ENCODE results near the gene LYPD1. TPM values are rescaled to one million over a fixed set of nuclear protein-coding genes. Genes with fewer than 3 reads are reported as not detected.

Gene LYPD1
- total and polyA plus RNA-seq, 9 of the 15 experiments (the other 6 are each of a cell fraction or from before 2014, with no cell fraction given): not detected

DNA sequence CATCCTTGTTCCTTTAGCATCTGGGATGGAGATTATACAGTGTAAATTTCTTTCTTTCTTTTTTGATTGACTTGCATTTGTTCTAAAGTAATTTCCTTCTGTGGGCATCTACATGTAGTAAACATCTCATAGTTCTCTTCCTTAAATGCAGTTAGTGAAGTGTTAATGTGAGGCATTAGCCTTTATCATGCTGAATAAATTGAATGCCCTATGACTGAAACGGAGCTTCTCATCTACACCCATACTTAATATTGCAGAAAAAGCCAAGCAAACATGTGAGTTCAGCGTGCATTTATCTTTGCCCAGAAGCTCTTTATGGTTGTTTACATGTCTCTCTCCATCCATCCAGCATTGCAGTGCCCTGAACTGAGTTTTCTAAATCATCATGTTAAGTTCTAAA, 58.3 kb downstream of the LYPD1 start:
- Histone ChIP-seq H3K9me1 (ENCODE audit: control insufficient read depth, insufficient read depth, low read length) (no peaks in the 10 kb centered on the region), H3K9ac (ENCODE audit: insufficient read depth in 1 of 2, low read depth in 2 of 2, low read length in 2 of 2) (no peak overlapping the region), H2AFZ (ENCODE audit: low read depth, low read length) (no peak overlapping the region), H3K4me2 (ENCODE audit: insufficient read depth, low read length) (no peak overlapping the region), H3K4me3 (no peak overlapping the region), H3K4me1 (replicated peaks in 1 of 2; ENCODE audit: control insufficient read depth in 2 of 2, insufficient read depth in 2 of 2, low read length in 2 of 2) (no peaks in the 10 kb centered on the region), H3K36me3 (ENCODE audit: control insufficient read depth, insufficient read depth, low read length) (no peaks in the 10 kb centered on the region), H3K79me2 (ENCODE audit: control insufficient read depth, insufficient read depth, low read length) (no peaks in the 10 kb centered on the region), H3K9me3 (replicated peaks; ENCODE audit: control insufficient read depth, insufficient read depth, low read depth, low read length) (no peaks in the 10 kb centered on the region), H4K20me1 (replicated peaks; ENCODE audit: control insufficient read depth, insufficient read depth, low read length) (no peaks in the 10 kb centered on the region), H3K27ac (ENCODE audit: extremely low read depth, low read depth, low read length) (no peak overlapping the region), H3K27me3 (ENCODE audit: control insufficient read depth in 2 of 2, insufficient read depth in 2 of 2, low read length in 2 of 2) (no peaks in the 10 kb centered on the region)
- ATAC-seq (no peak), FAIRE-seq (no peak), DNase-seq (ENCODE audit: extremely low read depth in 1 of 4, low spot score in 3 of 4) (no peak)
- 0% methylated on average over 2 of the region's 2 CpGs for WGBS (ENCODE audit: insufficient coverage, low coverage, missing lambda C conversion rate)
- in situ Hi-C loops (cut with MboI): no loop called here
- BruUV-seq (replicated peaks): no TSS peak
- intact Hi-C loops (cut with micrococcal nuclease): no loop called here
- POLR2A ChIA-PET: no interaction called here
- CTCF ChIA-PET (ENCODE audit: low intra/inter-chr PET ratio): no interaction called here
- TF ChIP-seq, protein P1, sequence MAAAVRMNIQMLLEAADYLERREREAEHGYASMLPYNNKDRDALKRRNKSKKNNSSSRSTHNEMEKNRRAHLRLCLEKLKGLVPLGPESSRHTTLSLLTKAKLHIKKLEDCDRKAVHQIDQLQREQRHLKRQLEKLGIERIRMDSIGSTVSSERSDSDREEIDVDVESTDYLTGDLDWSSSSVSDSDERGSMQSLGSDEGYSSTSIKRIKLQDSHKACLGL (CRISPR knock-in tag; IDR thresholded peaks at IDR 0.05; ENCODE audit: borderline replicate concordance, poor library complexity, severe bottlenecking): no peak
- TF ChIP-seq SIN3A (IDR thresholded peaks at IDR 0.05; ENCODE audit: borderline replicate concordance in 2 of 2, control insufficient read depth in 1 of 2, low read depth in 2 of 2, low read length in 2 of 2) (no peak), ARID2 (IDR thresholded peaks at IDR 0.05) (no peak), RBBP5 (IDR thresholded peaks at IDR 0.05; ENCODE audit: borderline replicate concordance, insufficient read depth, low read length, poor library complexity, severe bottlenecking) (no peak), SREBF2 (CRISPR knock-in tag; IDR thresholded peaks at IDR 0.05) (no peak), WHSC1 (IDR thresholded peaks at IDR 0.05; ENCODE audit: low read length) (no peak), ZBTB1 (CRISPR knock-in tag; IDR thresholded peaks at IDR 0.05; ENCODE audit: borderline replicate concordance, low read depth) (no peak), TCF7 (IDR thresholded peaks at IDR 0.05; ENCODE audit: borderline replicate concordance) (no peak), SIN3B (IDR thresholded peaks at IDR 0.05; ENCODE audit: low read depth) (no peak)
- TF ChIP-seq, protein P2, sequence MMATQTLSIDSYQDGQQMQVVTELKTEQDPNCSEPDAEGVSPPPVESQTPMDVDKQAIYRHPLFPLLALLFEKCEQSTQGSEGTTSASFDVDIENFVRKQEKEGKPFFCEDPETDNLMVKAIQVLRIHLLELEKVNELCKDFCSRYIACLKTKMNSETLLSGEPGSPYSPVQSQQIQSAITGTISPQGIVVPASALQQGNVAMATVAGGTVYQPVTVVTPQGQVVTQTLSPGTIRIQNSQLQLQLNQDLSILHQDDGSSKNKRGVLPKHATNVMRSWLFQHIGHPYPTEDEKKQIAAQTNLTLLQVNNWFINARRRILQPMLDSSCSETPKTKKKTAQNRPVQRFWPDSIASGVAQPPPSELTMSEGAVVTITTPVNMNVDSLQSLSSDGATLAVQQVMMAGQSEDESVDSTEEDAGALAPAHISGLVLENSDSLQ (IDR thresholded peaks at IDR 0.05): no peak
- TF ChIP-seq, protein P3, sequence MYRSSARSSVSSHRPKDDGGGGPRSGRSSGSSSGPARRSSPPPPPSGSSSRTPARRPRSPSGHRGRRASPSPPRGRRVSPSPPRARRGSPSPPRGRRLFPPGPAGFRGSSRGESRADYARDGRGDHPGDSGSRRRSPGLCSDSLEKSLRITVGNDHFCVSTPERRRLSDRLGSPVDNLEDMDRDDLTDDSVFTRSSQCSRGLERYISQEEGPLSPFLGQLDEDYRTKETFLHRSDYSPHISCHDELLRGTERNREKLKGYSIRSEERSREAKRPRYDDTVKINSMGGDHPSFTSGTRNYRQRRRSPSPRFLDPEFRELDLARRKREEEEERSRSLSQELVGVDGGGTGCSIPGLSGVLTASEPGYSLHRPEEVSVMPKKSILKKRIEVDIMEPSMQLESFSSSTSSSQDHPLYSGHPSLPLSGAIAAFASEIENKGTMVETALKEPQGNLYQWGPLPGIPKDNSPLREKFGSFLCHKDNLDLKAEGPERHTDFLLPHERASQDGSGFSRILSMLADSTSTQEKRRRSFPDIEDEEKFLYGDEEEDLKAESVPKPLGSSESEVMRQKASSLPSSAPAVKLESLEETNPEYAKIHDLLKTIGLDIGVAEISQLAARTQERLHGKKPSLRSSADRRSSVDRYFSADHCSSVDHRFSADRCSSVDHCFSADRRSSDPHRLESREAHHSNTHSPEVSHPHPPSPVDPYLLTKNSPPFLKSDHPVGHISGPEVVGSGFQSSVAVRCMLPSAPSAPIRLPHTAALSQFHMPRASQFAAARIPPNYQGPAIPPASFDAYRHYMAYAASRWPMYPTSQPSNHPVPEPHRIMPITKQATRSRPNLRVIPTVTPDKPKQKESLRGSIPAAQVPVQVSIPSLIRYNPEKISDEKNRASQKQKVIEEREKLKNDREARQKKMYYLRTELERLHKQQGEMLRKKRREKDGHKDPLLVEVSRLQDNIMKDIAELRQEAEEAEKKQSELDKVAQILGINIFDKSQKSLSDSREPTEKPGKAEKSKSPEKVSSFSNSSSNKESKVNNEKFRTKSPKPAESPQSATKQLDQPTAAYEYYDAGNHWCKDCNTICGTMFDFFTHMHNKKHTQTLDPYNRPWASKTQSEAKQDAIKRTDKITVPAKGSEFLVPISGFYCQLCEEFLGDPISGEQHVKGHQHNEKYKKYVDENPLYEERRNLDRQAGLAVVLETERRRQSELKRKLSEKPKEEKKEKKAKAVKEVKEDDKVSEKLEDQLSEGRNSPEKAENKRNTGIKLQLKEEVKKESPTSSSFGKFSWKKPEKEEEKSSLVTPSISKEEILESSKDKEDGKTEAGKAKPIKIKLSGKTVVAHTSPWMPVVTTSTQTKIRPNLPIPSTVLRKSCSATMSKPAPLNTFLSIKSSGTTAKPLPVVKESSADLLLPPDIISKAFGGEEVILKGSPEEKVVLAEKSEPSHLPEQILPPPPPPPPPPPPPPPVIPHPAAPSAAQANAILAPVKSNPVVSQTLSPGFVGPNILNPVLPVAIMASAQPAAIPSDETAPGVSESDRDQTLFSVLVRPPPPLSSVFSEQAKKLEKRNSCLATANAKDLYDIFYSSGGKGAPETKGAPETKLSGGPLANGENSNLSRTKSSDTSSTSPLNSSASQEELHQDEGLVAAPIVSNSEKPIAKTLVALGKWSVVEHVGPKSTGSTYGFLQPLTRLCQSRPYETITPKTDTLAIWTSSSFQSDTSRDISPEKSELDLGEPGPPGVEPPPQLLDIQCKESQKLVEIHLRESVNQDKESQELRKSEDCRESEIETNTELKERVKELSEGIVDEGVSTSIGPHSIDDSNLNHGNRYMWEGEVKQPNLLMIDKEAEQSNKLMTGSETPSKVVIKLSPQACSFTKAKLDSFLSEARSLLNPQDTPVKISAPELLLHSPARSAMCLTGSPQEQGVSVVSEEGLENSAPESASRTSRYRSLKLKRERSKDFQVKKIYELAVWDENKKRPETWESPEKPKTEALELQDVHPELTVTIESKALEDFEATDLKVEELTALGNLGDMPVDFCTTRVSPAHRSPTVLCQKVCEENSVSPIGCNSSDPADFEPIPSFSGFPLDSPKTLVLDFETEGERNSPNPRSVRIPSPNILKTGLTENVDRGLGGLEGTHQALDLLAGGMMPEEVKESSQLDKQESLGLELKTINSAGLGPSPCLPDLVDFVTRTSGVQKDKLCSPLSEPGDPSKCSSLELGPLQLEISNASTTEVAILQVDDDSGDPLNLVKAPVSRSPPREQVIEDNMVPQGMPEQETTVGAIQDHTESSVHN (IDR thresholded peaks at IDR 0.05; ENCODE audit: borderline replicate concordance in 1 of 2, low read depth in 1 of 2): no peak
